Osteoblast (primary cell): Measurements from ENCODE around the gene NEDD4L. TPM values are rescaled to one million over a fixed set of nuclear protein-coding genes. Genes with fewer than 3 reads are reported as not detected.

Experiments used
- DNase-seq: peaks from one replicate; pipeline ENCODE4 v3.0.0; 2011; ENCODE audit warnings: low spot score, mixed read lengths; ENCODE audit not compliant: insufficient read length; ENCODE audit errors: missing footprints
- H2AFZ ChIP-seq: 2 replicates; pipeline ENCODE4 v1.6.0; 2011; ENCODE audit warnings: mild to moderate bottlenecking, low read length
- H3K27ac ChIP-seq: 2 replicates; pipeline ENCODE4 v1.5.1; 2011; ENCODE audit warnings: mild to moderate bottlenecking, low read depth, low read length, moderate library complexity
- H3K27me3 ChIP-seq: 2 replicates; pipeline ENCODE4 v1.6.0; 2012; ENCODE audit warnings: mild to moderate bottlenecking, control low read depth, inconsistent platforms, low read length, moderate library complexity; ENCODE audit not compliant: insufficient read depth
- H3K36me3 ChIP-seq: 2 replicates; pipeline ENCODE4 v1.5.1; 2011; ENCODE audit warnings: mild to moderate bottlenecking, low read length, control low read depth, moderate library complexity; ENCODE audit not compliant: insufficient read depth
- H3K4me1 ChIP-seq: 2 replicates; pipeline ENCODE4 v1.5.1; 2011; ENCODE audit warnings: mild to moderate bottlenecking, low read length, control low read depth, moderate library complexity; ENCODE audit not compliant: insufficient read depth
- H3K4me2 ChIP-seq: 2 replicates; pipeline ENCODE4 v1.6.0; 2011; ENCODE audit warnings: mild to moderate bottlenecking, low read length; ENCODE audit not compliant: insufficient read depth
- H3K4me3 ChIP-seq: fragments of 200-600 bp; sonication (generic); 3 replicates; pipeline ENCODE4 v1.5.1; 2012; ENCODE audit warnings: mild to moderate bottlenecking, low read length, inconsistent platforms; ENCODE audit not compliant: insufficient read depth
- H3K79me2 ChIP-seq: 2 replicates; pipeline ENCODE4 v1.6.0; 2012; ENCODE audit warnings: mild to moderate bottlenecking, low read length, control low read depth, inconsistent platforms; ENCODE audit not compliant: insufficient read depth
- H3K9me3 ChIP-seq: 2 replicates; pipeline ENCODE4 v1.5.1; 2011; ENCODE audit warnings: low read depth, low read length, control low read depth
- H4K20me1 ChIP-seq: 2 replicates; pipeline ENCODE4 v1.6.0; 2012; ENCODE audit warnings: mild to moderate bottlenecking, low read length, control low read depth; ENCODE audit not compliant: insufficient read depth
- total RNA-seq: library from RNA; depleted of rRNA; stranded (reverse); fragments of >200 nt; gene quantifications from 2 replicates; pipeline ENCODE4 v1.2.3, GENCODE V29; 2012
- TF ChIP-seq, protein P1 (sequence below): IDR thresholded peaks from 2 replicates; pipeline ENCODE4 v1.5.1; 2011; ENCODE audit warnings: mild to moderate bottlenecking, low read depth, low read length, moderate library complexity; ENCODE audit errors: extremely low read depth

Gene NEDD4L
- total RNA-seq, 1 donor: 30.0 TPM

GRCh38 chr18:58405107-58405898 is 361.3 kb downstream of the NEDD4L start:
- Histone ChIP-seq H4K20me1 (no peaks in the 10 kb centered on the region), H3K36me3 (no peaks in the 10 kb centered on the region), H3K9me3 (no peaks in the 10 kb centered on the region), H3K27ac (no peak overlapping the region), H3K79me2 (no peaks in the 10 kb centered on the region), H2AFZ (no peak overlapping the region), H3K27me3 (peaks cover 5% of the 10 kb centered on the region), H3K4me3 (no peak overlapping the region), H3K4me2 (no peak overlapping the region), H3K4me1 (peaks cover 8% of the 10 kb centered on the region)
- TF ChIP-seq, protein P1, sequence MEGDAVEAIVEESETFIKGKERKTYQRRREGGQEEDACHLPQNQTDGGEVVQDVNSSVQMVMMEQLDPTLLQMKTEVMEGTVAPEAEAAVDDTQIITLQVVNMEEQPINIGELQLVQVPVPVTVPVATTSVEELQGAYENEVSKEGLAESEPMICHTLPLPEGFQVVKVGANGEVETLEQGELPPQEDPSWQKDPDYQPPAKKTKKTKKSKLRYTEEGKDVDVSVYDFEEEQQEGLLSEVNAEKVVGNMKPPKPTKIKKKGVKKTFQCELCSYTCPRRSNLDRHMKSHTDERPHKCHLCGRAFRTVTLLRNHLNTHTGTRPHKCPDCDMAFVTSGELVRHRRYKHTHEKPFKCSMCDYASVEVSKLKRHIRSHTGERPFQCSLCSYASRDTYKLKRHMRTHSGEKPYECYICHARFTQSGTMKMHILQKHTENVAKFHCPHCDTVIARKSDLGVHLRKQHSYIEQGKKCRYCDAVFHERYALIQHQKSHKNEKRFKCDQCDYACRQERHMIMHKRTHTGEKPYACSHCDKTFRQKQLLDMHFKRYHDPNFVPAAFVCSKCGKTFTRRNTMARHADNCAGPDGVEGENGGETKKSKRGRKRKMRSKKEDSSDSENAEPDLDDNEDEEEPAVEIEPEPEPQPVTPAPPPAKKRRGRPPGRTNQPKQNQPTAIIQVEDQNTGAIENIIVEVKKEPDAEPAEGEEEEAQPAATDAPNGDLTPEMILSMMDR: no peak
- no peak for DNase-seq

GRCh38 chr18:58407263-58407648 is 363.2 kb downstream of the NEDD4L start:
- H3K9me3 ChIP-seq: no peaks in the 10 kb centered on the region
- peaks cover 4% of the 10 kb centered on the region for H3K4me1 ChIP-seq
- H3K4me2 ChIP-seq: no peak overlapping the region
- TF ChIP-seq, protein P1: no peak
- H3K27ac ChIP-seq: no peak overlapping the region
- no peak for DNase-seq
- H3K36me3 ChIP-seq: no peaks in the 10 kb centered on the region
- no peak overlapping the region for H2AFZ ChIP-seq
- no peak overlapping the region for H3K4me3 ChIP-seq
- H4K20me1 ChIP-seq: no peaks in the 10 kb centered on the region
- no peaks in the 10 kb centered on the region for H3K79me2 ChIP-seq
- peaks cover 10% of the 10 kb centered on the region for H3K27me3 ChIP-seq

GRCh38 chr18:58407649-58408407 is 363.8 kb downstream of the NEDD4L start:
- no peak for DNase-seq
- TF ChIP-seq, protein P1: peak; percentile 9
- peaks cover 15% of the 10 kb centered on the region for H3K27me3 ChIP-seq
- H4K20me1 ChIP-seq: no peaks in the 10 kb centered on the region
- no peak overlapping the region for H3K4me3 ChIP-seq
- H2AFZ ChIP-seq: no peak overlapping the region
- H3K79me2 ChIP-seq: no peaks in the 10 kb centered on the region
- no peak overlapping the region for H3K27ac ChIP-seq
- H3K36me3 ChIP-seq: no peaks in the 10 kb centered on the region
- no peaks in the 10 kb centered on the region for H3K4me1 ChIP-seq
- no peaks in the 10 kb centered on the region for H3K9me3 ChIP-seq
- H3K4me2 ChIP-seq: no peak overlapping the region

GRCh38 chr18:58408665-58409064 is 364.6 kb downstream of the NEDD4L start:
- no peaks in the 10 kb centered on the region for H4K20me1 ChIP-seq
- no peak overlapping the region for H2AFZ ChIP-seq
- no peaks in the 10 kb centered on the region for H3K4me1 ChIP-seq
- no peak overlapping the region for H3K4me2 ChIP-seq
- H3K79me2 ChIP-seq: no peaks in the 10 kb centered on the region
- H3K27ac ChIP-seq: no peak overlapping the region
- no peaks in the 10 kb centered on the region for H3K36me3 ChIP-seq
- H3K9me3 ChIP-seq: no peaks in the 10 kb centered on the region
- H3K4me3 ChIP-seq: no peak overlapping the region
- TF ChIP-seq, protein P1: no peak
- peaks cover 23% of the 10 kb centered on the region for H3K27me3 ChIP-seq
- no peak for DNase-seq
